ENCODE results near the gene GALNT4.

The GALNT4 gene

GRCh38 chr12:89524541-89525304, at the start of gene GALNT4:
Gene GALNT4 (minus strand): TSS chr12:89524796. CDS start chr12:89524549, 247 bp downstream.
- peak within 1 kb of the TSS; percentile 88 for H3K4me3 ChIP-seq (ENCODE audit: low read depth, low read length)

- H3K4me3 ChIP-seq (ENCODE audit: low read depth, low read length): no peak overlapping the region
Observed at GRCh38 chr12:89573051-89573810, 48.6 kb upstream of the GALNT4 start.

- no peak overlapping the region for H3K4me3 ChIP-seq (ENCODE audit: low read depth, low read length)
Observed at GRCh38 chr12:89571491-89572195, 47.0 kb upstream of the GALNT4 start.

GRCh38 chr12:89568484-89568883, 43.9 kb upstream of the GALNT4 start:
- no peak overlapping the region for H3K4me3 ChIP-seq (ENCODE audit: low read depth, low read length)

- no peak overlapping the region for H3K4me3 ChIP-seq (ENCODE audit: low read depth, low read length)
Observed at GRCh38 chr12:89567691-89568239, 43.2 kb upstream of the GALNT4 start.

- H3K4me3 ChIP-seq (ENCODE audit: low read depth, low read length): no peak overlapping the region
Observed at GRCh38 chr12:89566615-89567014, 42.0 kb upstream of the GALNT4 start.

- H3K4me3 ChIP-seq (ENCODE audit: low read depth, low read length): no peak overlapping the region
Observed at GRCh38 chr12:89565002-89565401, 40.4 kb upstream of the GALNT4 start.

- H3K4me3 ChIP-seq (ENCODE audit: low read depth, low read length): no peak overlapping the region
Observed at GRCh38 chr12:89559753-89560152, 35.2 kb upstream of the GALNT4 start.

- no peak overlapping the region for H3K4me3 ChIP-seq (ENCODE audit: low read depth, low read length)
Observed at GRCh38 chr12:89556976-89557375, 32.4 kb upstream of the GALNT4 start.

GRCh38 chr12:89552376-89552775, 27.8 kb upstream of the GALNT4 start:
- H3K4me3 ChIP-seq (ENCODE audit: low read depth, low read length): no peak overlapping the region

- H3K4me3 ChIP-seq (ENCODE audit: low read depth, low read length): no peak overlapping the region
Observed at GRCh38 chr12:89551747-89552146, 27.2 kb upstream of the GALNT4 start.

- no peak overlapping the region for H3K4me3 ChIP-seq (ENCODE audit: low read depth, low read length)
Observed at GRCh38 chr12:89547101-89547500, 22.5 kb upstream of the GALNT4 start.

- H3K4me3 ChIP-seq (ENCODE audit: low read depth, low read length): no peak overlapping the region
Observed at GRCh38 chr12:89546151-89546550, 21.6 kb upstream of the GALNT4 start.

- H3K4me3 ChIP-seq (ENCODE audit: low read depth, low read length): no peak overlapping the region
Observed at GRCh38 chr12:89544681-89545184, 20.1 kb upstream of the GALNT4 start.

GRCh38 chr12:89544022-89544421, 19.4 kb upstream of the GALNT4 start:
- H3K4me3 ChIP-seq (ENCODE audit: low read depth, low read length): no peak overlapping the region

GRCh38 chr12:89542912-89543592, 18.5 kb upstream of the GALNT4 start:
- no peak overlapping the region for H3K4me3 ChIP-seq (ENCODE audit: low read depth, low read length)

- no peak overlapping the region for H3K4me3 ChIP-seq (ENCODE audit: low read depth, low read length)
Observed at GRCh38 chr12:89542236-89542635, 17.6 kb upstream of the GALNT4 start.

GRCh38 chr12:89540586-89540985, 16.0 kb upstream of the GALNT4 start:
- no peak overlapping the region for H3K4me3 ChIP-seq (ENCODE audit: low read depth, low read length)

GRCh38 chr12:89539426-89540223, 15.0 kb upstream of the GALNT4 start:
- no peak overlapping the region for H3K4me3 ChIP-seq (ENCODE audit: low read depth, low read length)

- no peak overlapping the region for H3K4me3 ChIP-seq (ENCODE audit: low read depth, low read length)
Observed at GRCh38 chr12:89538897-89539296, 14.3 kb upstream of the GALNT4 start.
